HCT116 (cell line): Measurements from ENCODE around the gene NUDT8. TPM values are rescaled to one million over a fixed set of nuclear protein-coding genes. Genes with fewer than 3 reads are reported as not detected.
"Not testable (repeated sequence)": the region's sequence is repeated elsewhere in the genome, so short reads cannot be mapped to it uniquely, and the experiment has no call there.

Experiments
- ATAC-seq: fragments of 200-7000 bp; cut with Tn5 transposase; 2 replicates; pipeline ENCODE4 v1.9.1; 2020; ENCODE audit warnings: mild to moderate bottlenecking, moderate library complexity
- BruUV-seq: library from RNA; stranded (reverse); fragments of 400-500 nt; replicated peaks from 2 replicates; lab custom pipeline; 2021; lab: Mats Ljungman, UMichigan
- CTCF ChIA-PET: fragments of 300-600 bp; sonication (Branson Sonifier 250); formaldehyde crosslinking; loops from one replicate; lab custom pipeline; 2021; ENCODE audit warnings: antibody characterized with exemption; lab: Charles Lee
- POLR2A ChIA-PET: fragments of 300-600, 350-600 bp; sonication (Branson Sonifier 250); formaldehyde crosslinking; loops from one replicate; lab custom pipeline; 2021; ENCODE audit warnings: antibody characterized with exemption; lab: Charles Lee
- RAD21 ChIA-PET, 2 experiments: fragments of 300-600 bp; sonication (Branson Sonifier 250); formaldehyde crosslinking; loops; one replicate each; lab custom pipeline; 2023; ENCODE audit warnings: low total read pairs in 2 of 2; ENCODE audit not compliant: uncharacterized antibody in 2 of 2, unreplicated experiment in 2 of 2, low non-redundant PET in 1 of 2; lab: Charles Lee
- DNase-seq: peaks from one replicate; pipeline ENCODE4 v3.0.0-alpha.2; 2010; ENCODE audit warnings: low read depth, low spot score
- H2AFZ ChIP-seq: fragments of 200-600 bp; shearing (Covaris generic), sonication (generic); 2 replicates; pipeline ENCODE4 v1.6.1; 2017; ENCODE audit warnings: low read depth, mixed run types, mixed read lengths, antibody characterized with exemption, low read length; ENCODE audit not compliant: poor library complexity, severe bottlenecking
- H3K27ac ChIP-seq: 2 replicates; pipeline ENCODE4 v1.5.1; 2012; ENCODE audit warnings: low read depth, low read length
- H3K27me3 ChIP-seq: fragments of 200-600 bp; sonication (generic); 2 replicates; pipeline ENCODE4 v1.6.1; 2016; ENCODE audit warnings: mixed run types, low read length, mixed read lengths; ENCODE audit not compliant: insufficient read depth
- H3K36me3 ChIP-seq, 2 experiments: fragments of 200-500 bp in 1 of 2; fragments of 200-600 bp in 1 of 2; sonication (Bioruptor generic) in 1 of 2; sonication (generic) in 1 of 2; 2 replicates each; pipeline versions ENCODE4 v1.5.1 to v1.6.1; 2014 to 2016; ENCODE audit warnings: low read length in 2 of 2, inconsistent platforms in 1 of 2, mixed read lengths in 1 of 2, mixed run types in 1 of 2; ENCODE audit not compliant: insufficient read depth in 2 of 2, control insufficient read depth in 1 of 2
- H3K4me1 ChIP-seq, 2 experiments: fragments of 200-600 bp in 1 of 2; sonication (generic) in 1 of 2; 2 replicates each; pipeline versions ENCODE4 v1.5.1 to v1.6.1; 2012 to 2017; ENCODE audit warnings: low read length in 2 of 2, inconsistent platforms in 1 of 2, mild to moderate bottlenecking in 1 of 2, mixed read lengths in 1 of 2, mixed run types in 1 of 2, moderate library complexity in 1 of 2; ENCODE audit not compliant: insufficient read depth in 2 of 2, control insufficient read depth in 1 of 2
- H3K4me2 ChIP-seq: fragments of 200-600 bp; sonication (generic); 2 replicates; pipeline ENCODE4 v1.6.1; 2017; ENCODE audit warnings: mixed run types, low read length, mixed read lengths
- H3K4me3 ChIP-seq, 2 experiments: fragments of 200-600 bp in 1 of 2; sonication (generic) in 1 of 2; replicated peaks in 1 of 2; 2 replicates each; pipeline ENCODE4 v1.5.1; 2011 to 2016; ENCODE audit warnings: low read length in 2 of 2, control low read depth in 1 of 2, low read depth in 1 of 2, mild to moderate bottlenecking in 1 of 2, mixed read lengths in 1 of 2, mixed run types in 1 of 2
- H3K79me2 ChIP-seq: fragments of 200-600 bp; sonication (generic); 2 replicates; pipeline ENCODE4 v1.6.1; 2017; ENCODE audit warnings: mild to moderate bottlenecking, mixed run types, low read length, moderate library complexity, mixed read lengths; ENCODE audit not compliant: insufficient read depth
- H3K9ac ChIP-seq: fragments of 200-600 bp; sonication (generic); 2 replicates; pipeline ENCODE4 v1.6.1; 2016; ENCODE audit warnings: low read length, mixed read lengths
- H3K9me2 ChIP-seq: fragments of 200-600 bp; sonication (generic), shearing (Covaris generic); 2 replicates; pipeline ENCODE4 v1.6.1; 2017; ENCODE audit warnings: mixed run types, mild to moderate bottlenecking, moderate library complexity; ENCODE audit not compliant: insufficient read depth
- H3K9me3 ChIP-seq, 2 experiments: fragments of 200-500 bp in 1 of 2; fragments of 200-600 bp in 1 of 2; sonication (Bioruptor generic) in 1 of 2; sonication (generic) in 1 of 2; 2 replicates each; pipeline ENCODE4 v1.6.1; 2014 to 2017; ENCODE audit warnings: low read length in 2 of 2, mixed read lengths in 2 of 2, inconsistent platforms in 1 of 2, low read depth in 1 of 2, mild to moderate bottlenecking in 1 of 2, mixed run types in 1 of 2, moderate library complexity in 1 of 2; ENCODE audit not compliant: control insufficient read depth in 1 of 2, insufficient read depth in 1 of 2
- H4K20me1 ChIP-seq: fragments of 200-600 bp; sonication (generic), shearing (Covaris generic); 2 replicates; pipeline ENCODE4 v1.6.1; 2017; ENCODE audit warnings: mixed run types, mild to moderate bottlenecking, moderate library complexity; ENCODE audit not compliant: insufficient read depth
- CTCF ChIP-seq, 3 experiments: fragments of 200-600 bp in 1 of 3; sonication (generic) in 1 of 3; IDR thresholded peaks in 2 of 3; conservative IDR thresholded peaks in 1 of 3; 2 replicates each; pipeline ENCODE4 v1.5.1; 2012 to 2017; ENCODE audit warnings: low read depth in 2 of 3, low read length in 2 of 3, antibody characterized with exemption in 1 of 3, borderline replicate concordance in 1 of 3, control low read depth in 1 of 3, mild to moderate bottlenecking in 1 of 3, mixed read lengths in 1 of 3, mixed run types in 1 of 3, moderate library complexity in 1 of 3; ENCODE audit not compliant: insufficient read depth in 1 of 3
- EZH2phosphoT487 ChIP-seq: fragments of 200-600 bp; IDR thresholded peaks from 2 replicates; pipeline ENCODE4 v1.6.1; 2018; ENCODE audit warnings: antibody characterized with exemption, borderline replicate concordance
- POLR2AphosphoS5 ChIP-seq: IDR thresholded peaks from 2 replicates; pipeline ENCODE4 v1.6.1; 2011; ENCODE audit warnings: mild to moderate bottlenecking, low read depth, low read length, moderate library complexity
- SP1 ChIP-seq: IDR thresholded peaks from 2 replicates; pipeline ENCODE4 v1.6.1; 2012; ENCODE audit warnings: low read depth
- SRF ChIP-seq: IDR thresholded peaks from 2 replicates; pipeline ENCODE4 v1.6.1; 2012; ENCODE audit warnings: low read depth
- TCF7L2 ChIP-seq: IDR thresholded peaks from 2 replicates; pipeline ENCODE4 v1.7.0; 2011; ENCODE audit warnings: borderline replicate concordance, inconsistent platforms; ENCODE audit not compliant: insufficient read depth, insufficient read length; ENCODE audit errors: extremely low read depth
- ZFX ChIP-seq: fragments of 450-650 bp; IDR thresholded peaks from 2 replicates; pipeline ENCODE4 v1.6.1; 2017
- ZNF274 ChIP-seq: fragments of 200-500 bp; sonication (Bioruptor generic); IDR thresholded peaks from 2 replicates; pipeline ENCODE4 v1.6.1; 2014; ENCODE audit warnings: mild to moderate bottlenecking, low read depth, low read length, inconsistent platforms
- intact Hi-C: fragments of 100-400 bp; cut with micrococcal nuclease; formaldehyde crosslinking; loops from 2 replicates; pipeline ENCODE4 v1.10.0; 2022
- total RNA-seq: library from RNA; stranded (reverse); gene quantifications from one replicate; pipeline ENCODE4 v1.2.1, GENCODE V29; 2021; ENCODE audit not compliant: unreplicated experiment

Gene NUDT8
- total RNA-seq, 1 experiment from 2014 or later: 18.7 TPM

GRCh38 chr11:67599149-67599548, 30.6 kb downstream of the NUDT8 start:
- H3K9me3 ChIP-seq: no peaks in the 10 kb centered on the region
- DNase-seq: no peak
- ChIA-PET RAD21 (no interaction called here), POLR2A (interaction anchor here (0.9 kb wide), 1 partner anchor 17 kb away, joined by 3 read pairs; no protein-coding TSS in a partner anchor), CTCF (no interaction called here)
- H3K9ac ChIP-seq: no peak overlapping the region
- H3K27me3 ChIP-seq: no peaks in the 10 kb centered on the region
- BruUV-seq: no TSS peak
- no peaks in the 10 kb centered on the region for H4K20me1 ChIP-seq
- H3K79me2 ChIP-seq: no peaks in the 10 kb centered on the region
- intact Hi-C loops: no loop called here
- no peaks in the 10 kb centered on the region for H3K4me1 ChIP-seq
- no peaks in the 10 kb centered on the region for H3K9me2 ChIP-seq
- TF ChIP-seq ZFX: no peak
- TF ChIP-seq SRF: no peak
- no peak for TF ChIP-seq SP1
- no peak for TF ChIP-seq ZNF274
- no peak for TF ChIP-seq POLR2AphosphoS5
- no peak for TF ChIP-seq EZH2phosphoT487
- TF ChIP-seq CTCF (IDR thresholded peaks at IDR 0.05 in 2 of 3, conservative IDR thresholded peaks at IDR 0.05 in 1 of 3; ENCODE audit: borderline replicate concordance in 1 of 3, insufficient read depth in 1 of 3, low read depth in 2 of 3, low read length in 2 of 3): no peak
- no peak for TF ChIP-seq TCF7L2
- H3K4me2 ChIP-seq: no peak overlapping the region
- H2AFZ ChIP-seq: no peak overlapping the region
- H3K4me3 ChIP-seq: no peak overlapping the region
- no peak overlapping the region for H3K27ac ChIP-seq
- no peaks in the 10 kb centered on the region for H3K36me3 ChIP-seq
- ATAC-seq: no peak

GRCh38 chr11:67597963-67598362, 31.8 kb downstream of the NUDT8 start:
- H3K79me2 ChIP-seq, POLR2A ChIA-PET, H3K27ac ChIP-seq, CTCF ChIA-PET, H3K9ac ChIP-seq, H3K4me3 ChIP-seq, RAD21 ChIA-PET, H2AFZ ChIP-seq, ATAC-seq, H3K27me3 ChIP-seq, H3K4me1 ChIP-seq, H3K36me3 ChIP-seq, H3K4me2 ChIP-seq, H3K9me3 ChIP-seq, H4K20me1 ChIP-seq, intact Hi-C loops, H3K9me2 ChIP-seq, DNase-seq, BruUV-seq: not testable (repeated sequence)

GRCh38 chr11:67597458-67597857, 32.3 kb downstream of the NUDT8 start:
- H3K4me1 ChIP-seq, intact Hi-C loops, H3K27ac ChIP-seq, H3K9me2 ChIP-seq, H3K4me3 ChIP-seq, H3K4me2 ChIP-seq, H3K36me3 ChIP-seq, POLR2A ChIA-PET, H3K9ac ChIP-seq, CTCF ChIA-PET, BruUV-seq, DNase-seq, H3K9me3 ChIP-seq, H4K20me1 ChIP-seq, RAD21 ChIA-PET, H2AFZ ChIP-seq, H3K79me2 ChIP-seq, ATAC-seq, H3K27me3 ChIP-seq: not testable (repeated sequence)
